HepG2 (cell line): ENCODE results near the gene CNTFR. TPM values are rescaled to one million over a fixed set of nuclear protein-coding genes. Genes with fewer than 3 reads are reported as not detected.

Experiments used
- CEBPG ChIP-seq: IDR thresholded peaks from 2 replicates; pipeline ENCODE4 v1.6.1; 2016
- CHD2 ChIP-seq: IDR thresholded peaks from 2 replicates; pipeline ENCODE4 v1.6.1; 2011; ENCODE audit warnings: low read depth, low read length, improper control_type of control experiment
- DDIT3 ChIP-seq: sonication (generic); formaldehyde crosslinking; IDR thresholded peaks from 2 replicates; pipeline ENCODE4 v1.4.0; 2020; ENCODE audit warnings: mild to moderate bottlenecking, missing genetic modification reagents
- GFI1 ChIP-seq: sonication (generic); formaldehyde crosslinking; IDR thresholded peaks from 2 replicates; pipeline ENCODE4 v1.5.0; 2020; ENCODE audit warnings: missing genetic modification reagents, mild to moderate bottlenecking, borderline replicate concordance
- HOMEZ ChIP-seq: IDR thresholded peaks from 2 replicates; pipeline ENCODE4 v1.6.1; 2016; ENCODE audit warnings: low read depth
- IRF1 ChIP-seq: sonication (generic); formaldehyde crosslinking; IDR thresholded peaks from 2 replicates; pipeline ENCODE4 v1.4.0; 2020; ENCODE audit warnings: low read depth, mild to moderate bottlenecking, missing genetic modification reagents
- KLF11 ChIP-seq: IDR thresholded peaks from 2 replicates; pipeline ENCODE4 v1.6.1; 2016; ENCODE audit warnings: missing compliant biosample characterization
- MED13 ChIP-seq: sonication (generic); formaldehyde crosslinking; IDR thresholded peaks from 2 replicates; pipeline ENCODE4 v1.5.0; 2020; ENCODE audit warnings: missing genetic modification reagents
- PAF1 ChIP-seq: IDR thresholded peaks from 2 replicates; pipeline ENCODE4 v1.6.1; 2016; ENCODE audit warnings: missing genetic modification reagents, missing compliant biosample characterization
- PHF8 ChIP-seq: sonication (generic); formaldehyde crosslinking; IDR thresholded peaks from 2 replicates; pipeline ENCODE4 v1.5.0; 2020; ENCODE audit warnings: missing genetic modification reagents
- POGZ ChIP-seq: sonication (generic); formaldehyde crosslinking; IDR thresholded peaks from 2 replicates; pipeline ENCODE4 v1.4.0; 2020; ENCODE audit warnings: mild to moderate bottlenecking, missing genetic modification reagents
- RBFOX2 ChIP-seq: fragments of 200-400 bp; formaldehyde crosslinking; IDR thresholded peaks from 2 replicates; pipeline ENCODE4 v1.6.1; 2017; ENCODE audit warnings: low read depth, mild to moderate bottlenecking, low read length
- SATB2 ChIP-seq: sonication (generic); formaldehyde crosslinking; IDR thresholded peaks from 2 replicates; pipeline ENCODE4 v1.5.0; 2020; ENCODE audit warnings: missing genetic modification reagents
- TEF ChIP-seq: sonication (generic); formaldehyde crosslinking; IDR thresholded peaks from 2 replicates; pipeline ENCODE4 v1.5.0; 2020; ENCODE audit warnings: missing genetic modification reagents
- ZBTB7A ChIP-seq: sonication (generic); formaldehyde crosslinking; IDR thresholded peaks from 2 replicates; pipeline ENCODE4 v1.8.0; 2022; ENCODE audit warnings: mild to moderate bottlenecking, missing genetic modification reagents
- ZFP1 ChIP-seq: IDR thresholded peaks from 2 replicates; pipeline ENCODE4 v1.6.1; 2016
- ZNF468 ChIP-seq: sonication (generic); formaldehyde crosslinking; IDR thresholded peaks from 2 replicates; pipeline ENCODE4 v1.8.0; 2022; ENCODE audit warnings: mild to moderate bottlenecking, moderate library complexity, missing genetic modification reagents
- ZNF782 ChIP-seq: sonication (generic); formaldehyde crosslinking; IDR thresholded peaks from 2 replicates; pipeline ENCODE4 v1.4.0; 2020; ENCODE audit warnings: missing genetic modification reagents, mild to moderate bottlenecking, borderline replicate concordance
- polyA plus RNA-seq, 8 experiments: library from polyadenylated mRNA; depleted of rRNA in 3 of 8; stranded (reverse) in 7 of 8; unstranded in 1 of 8; fragments of >200 nt; fragmentation: Illumina TruSeq in 4 of 8; extraction: Trizol in 4 of 8; gene quantifications; 2 replicates each; pipeline versions ENCODE4 v1.2.1 to v1.2.3, GENCODE V29; 2011 to 2016; ENCODE audit warnings: low read depth in 4 of 8, missing spikeins in 1 of 8, mixed read lengths in 1 of 8; ENCODE audit not compliant: insufficient read depth in 1 of 8
- total RNA-seq, 5 experiments: library from RNA; depleted of rRNA; stranded (reverse); fragments of >200 nt; fragmentation: Illumina TruSeq; extraction: Trizol; gene quantifications; 2 replicates each; pipeline ENCODE4 v1.2.3, GENCODE V29; 2016; ENCODE audit warnings: low read depth in 1 of 5
- TF ChIP-seq, protein P1 (sequence below): sonication (generic); formaldehyde crosslinking; IDR thresholded peaks from 2 replicates; pipeline ENCODE4 v1.4.0; 2020; ENCODE audit warnings: mild to moderate bottlenecking, missing genetic modification reagents
- TF ChIP-seq, protein P2 (sequence below): sonication (generic); formaldehyde crosslinking; IDR thresholded peaks from 2 replicates; pipeline ENCODE4 v1.4.0; 2020; ENCODE audit warnings: missing genetic modification reagents
- TF ChIP-seq, protein P3 (sequence below): sonication (generic); formaldehyde crosslinking; IDR thresholded peaks from 2 replicates; pipeline ENCODE4 v1.8.0; 2023; ENCODE audit warnings: mild to moderate bottlenecking, missing genetic modification reagents
- TF ChIP-seq, protein P4 (sequence below): sonication (generic); formaldehyde crosslinking; IDR thresholded peaks from 2 replicates; pipeline ENCODE4 v1.4.0; 2020; ENCODE audit warnings: missing genetic modification reagents

The CNTFR gene
- total and polyA plus RNA-seq, 2 of the 13 experiments (the other 11 are each of a cell fraction or from before 2014, with no cell fraction given): not detected

- TF ChIP-seq PHF8 (CRISPR knock-in tag) (peak; percentile 96), ZFP1 (CRISPR knock-in tag) (no peak), SATB2 (CRISPR knock-in tag) (no peak), CHD2 (no peak), MED13 (CRISPR knock-in tag) (peak; percentile 58; the same call in 1 of the 2 replicates), ZBTB7A (CRISPR knock-in tag) (0 out of 2 replicates have a peak, but pooled peaks have one; percentile 17), PAF1 (CRISPR knock-in tag) (no peak), POGZ (CRISPR knock-in tag) (no peak; the same call in 1 of the 2 replicates), ZNF468 (0 out of 2 replicates have a peak, but pooled peaks have one; percentile 24), KLF11 (CRISPR knock-in tag) (peak; percentile 50; the same call in 1 of the 2 replicates), DDIT3 (CRISPR knock-in tag) (no peak), ZNF782 (CRISPR knock-in tag) (no peak; the same call in 1 of the 2 replicates), RBFOX2 (peak; percentile 93), CEBPG (CRISPR knock-in tag) (no peak), IRF1 (CRISPR knock-in tag) (no peak), HOMEZ (CRISPR knock-in tag) (no peak), TEF (no peak), GFI1 (CRISPR knock-in tag) (no peak)
- TF ChIP-seq, protein P1, sequence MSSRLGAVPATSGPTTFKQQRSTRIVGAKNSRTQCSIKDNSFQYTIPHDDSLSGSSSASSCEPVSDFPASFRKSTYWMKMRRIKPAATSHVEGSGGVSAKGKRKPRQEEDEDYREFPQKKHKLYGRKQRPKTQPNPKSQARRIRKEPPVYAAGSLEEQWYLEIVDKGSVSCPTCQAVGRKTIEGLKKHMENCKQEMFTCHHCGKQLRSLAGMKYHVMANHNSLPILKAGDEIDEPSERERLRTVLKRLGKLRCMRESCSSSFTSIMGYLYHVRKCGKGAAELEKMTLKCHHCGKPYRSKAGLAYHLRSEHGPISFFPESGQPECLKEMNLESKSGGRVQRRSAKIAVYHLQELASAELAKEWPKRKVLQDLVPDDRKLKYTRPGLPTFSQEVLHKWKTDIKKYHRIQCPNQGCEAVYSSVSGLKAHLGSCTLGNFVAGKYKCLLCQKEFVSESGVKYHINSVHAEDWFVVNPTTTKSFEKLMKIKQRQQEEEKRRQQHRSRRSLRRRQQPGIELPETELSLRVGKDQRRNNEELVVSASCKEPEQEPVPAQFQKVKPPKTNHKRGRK (CRISPR knock-in tag): peak; percentile 46; the same call in 1 of the 2 replicates
- TF ChIP-seq, protein P2, sequence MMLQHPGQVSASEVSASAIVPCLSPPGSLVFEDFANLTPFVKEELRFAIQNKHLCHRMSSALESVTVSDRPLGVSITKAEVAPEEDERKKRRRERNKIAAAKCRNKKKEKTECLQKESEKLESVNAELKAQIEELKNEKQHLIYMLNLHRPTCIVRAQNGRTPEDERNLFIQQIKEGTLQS (CRISPR knock-in tag): no peak
- TF ChIP-seq, protein P3, sequence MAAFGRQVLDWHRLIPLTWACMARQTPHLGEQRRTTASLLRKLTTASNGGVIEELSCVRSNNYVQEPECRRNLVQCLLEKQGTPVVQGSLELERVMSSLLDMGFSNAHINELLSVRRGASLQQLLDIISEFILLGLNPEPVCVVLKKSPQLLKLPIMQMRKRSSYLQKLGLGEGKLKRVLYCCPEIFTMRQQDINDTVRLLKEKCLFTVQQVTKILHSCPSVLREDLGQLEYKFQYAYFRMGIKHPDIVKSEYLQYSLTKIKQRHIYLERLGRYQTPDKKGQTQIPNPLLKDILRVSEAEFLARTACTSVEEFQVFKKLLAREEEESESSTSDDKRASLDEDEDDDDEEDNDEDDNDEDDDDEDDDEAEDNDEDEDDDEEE (CRISPR knock-in tag): 0 out of 2 replicates have a peak, but pooled peaks have one; percentile 43
- TF ChIP-seq, protein P4, sequence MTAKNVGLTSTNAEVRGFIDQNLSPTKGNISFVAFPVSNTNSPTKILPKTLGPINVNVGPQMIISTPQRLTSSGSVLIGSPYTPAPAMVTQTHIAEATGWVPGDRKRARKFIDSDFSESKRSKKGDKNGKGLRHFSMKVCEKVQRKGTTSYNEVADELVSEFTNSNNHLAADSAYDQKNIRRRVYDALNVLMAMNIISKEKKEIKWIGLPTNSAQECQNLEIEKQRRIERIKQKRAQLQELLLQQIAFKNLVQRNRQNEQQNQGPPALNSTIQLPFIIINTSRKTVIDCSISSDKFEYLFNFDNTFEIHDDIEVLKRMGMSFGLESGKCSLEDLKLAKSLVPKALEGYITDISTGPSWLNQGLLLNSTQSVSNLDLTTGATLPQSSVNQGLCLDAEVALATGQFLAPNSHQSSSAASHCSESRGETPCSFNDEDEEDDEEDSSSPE: 0 out of 2 replicates have a peak, but pooled peaks have one; percentile 2
Observed at GRCh38 chr9:34611811-34612787, 22.6 kb upstream of the CNTFR start, which contains the start of gene RPP25L (continued).
